Activated T-helper 17 cell treated with anti-CD3 and anti-CD28 coated beads, Interleukin-2, amount 50 U/mL, for 72 hours (primary cell): Measurements from ENCODE around the gene TRAP1. TPM values are rescaled to one million over a fixed set of nuclear protein-coding genes. Genes with fewer than 3 reads are reported as not detected.

ENCODE experiments used
- ATAC-seq: fragments of 150-1000 bp; cut with Tn5 transposase; replicated peaks from 2 replicates; pipeline ENCODE4 v1.10.0; 2021; ENCODE audit warnings: mild to moderate bottlenecking, moderate library complexity
- H3K27ac Mint-ChIP-seq: one replicate; pipeline ENCODE4 v1.8.0; 2022; ENCODE audit warnings: mixed read lengths
- H3K27me3 Mint-ChIP-seq: one replicate; pipeline ENCODE4 v1.8.0; 2022; ENCODE audit warnings: mixed read lengths
- H3K36me3 Mint-ChIP-seq: one replicate; pipeline ENCODE4 v1.8.0; 2022; ENCODE audit warnings: low read depth, mild to moderate bottlenecking, mixed read lengths
- H3K4me1 Mint-ChIP-seq: one replicate; pipeline ENCODE4 v1.8.0; 2022; ENCODE audit warnings: mixed read lengths
- H3K4me3 Mint-ChIP-seq: one replicate; pipeline ENCODE4 v1.8.0; 2022; ENCODE audit warnings: mild to moderate bottlenecking, mixed read lengths
- H3K9me3 Mint-ChIP-seq: one replicate; pipeline ENCODE4 v1.8.0; 2022; ENCODE audit warnings: mixed read lengths
- total RNA-seq, 2 donors: library from RNA; stranded (reverse); gene quantifications; one replicate each; pipeline ENCODE4 v1.2.3, GENCODE V29; 2022

Gene TRAP1
- total RNA-seq = 100 to 1,000 TPM; 124 to 238 TPM

DNA sequence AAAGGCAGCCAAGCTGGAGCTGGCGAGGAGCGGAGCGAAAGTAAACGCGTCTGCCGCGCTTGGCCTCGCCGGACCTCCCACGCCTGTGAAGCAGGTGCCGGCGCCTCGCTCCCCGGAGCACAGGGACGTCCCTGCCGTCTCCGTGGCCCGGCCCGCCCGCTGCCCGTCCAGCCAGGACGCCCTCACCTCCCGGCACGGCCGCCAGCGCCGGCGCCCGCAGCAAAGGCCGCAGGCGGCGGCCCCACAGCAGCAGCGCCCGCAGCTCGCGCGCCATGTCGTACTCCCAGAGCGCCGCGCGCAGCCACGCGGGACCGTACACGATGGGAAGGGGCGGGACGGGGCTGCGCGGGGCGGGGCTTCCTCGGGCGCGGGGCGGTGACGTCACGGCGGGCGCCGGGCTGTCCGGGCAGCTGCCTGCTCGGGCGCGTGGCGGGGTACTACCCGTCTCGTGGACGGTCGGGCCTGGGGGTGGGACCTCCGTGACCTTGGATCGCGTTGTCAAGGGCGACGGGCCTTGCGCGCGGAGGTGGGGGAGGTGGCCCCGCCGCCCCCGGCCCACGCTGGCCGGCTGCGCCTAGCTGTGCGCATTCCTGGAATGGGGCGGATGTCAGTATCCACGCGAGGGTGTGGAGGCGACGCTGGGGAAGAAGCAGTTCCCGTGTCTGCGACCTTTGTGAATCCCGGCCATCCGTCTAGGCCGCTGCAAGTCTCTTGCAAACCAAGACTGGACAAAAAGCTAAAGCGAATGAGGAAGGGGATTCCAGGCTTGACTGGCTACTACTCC lies at the start of gene TRAP1:
TSS of gene TRAP1 (minus strand) at position 290 of the 784 bp plus-strand sequence. CDS start at position 274, 16 bp downstream.
- peak; percentile 96 for ATAC-seq
- Mint-ChIP-seq H3K27ac (peak within 1 kb of the TSS; percentile 88), H3K36me3 (peaks cover 30% of the 10 kb centered on the region), H3K4me1 (peaks cover 22% of the 10 kb centered on the region), H3K4me3 (peak within 1 kb of the TSS; percentile 77), H3K27me3 (no peaks in the 10 kb centered on the region), H3K9me3 (no peaks in the 10 kb centered on the region)

DNA sequence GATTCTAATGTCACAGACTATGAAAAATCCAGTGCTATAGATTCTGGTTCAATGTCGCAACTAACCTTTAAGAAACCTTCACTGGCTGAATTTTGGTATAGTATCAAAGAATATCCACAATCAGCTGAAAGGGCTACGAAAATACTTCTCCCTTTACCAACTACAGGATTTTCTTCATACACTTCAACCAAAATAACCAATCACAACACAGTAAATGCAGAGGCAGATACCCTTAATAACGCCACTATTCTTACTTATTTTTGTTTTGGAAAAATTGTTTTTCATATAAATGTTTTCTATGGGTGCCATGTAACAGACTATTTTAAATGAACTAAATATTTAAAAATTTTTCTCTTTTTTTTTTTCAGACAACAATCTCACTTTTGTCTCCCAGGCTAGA lies 48.9 kb upstream of the TRAP1 start:
- peaks cover 97% of the 10 kb centered on the region for H3K36me3 Mint-ChIP-seq
- no peaks in the 10 kb centered on the region for H3K27me3 Mint-ChIP-seq
- H3K4me1 Mint-ChIP-seq = no peaks in the 10 kb centered on the region
- no peak overlapping the region for H3K27ac Mint-ChIP-seq
- no peak for ATAC-seq
- no peak overlapping the region for H3K4me3 Mint-ChIP-seq
- H3K9me3 Mint-ChIP-seq = no peaks in the 10 kb centered on the region

DNA sequence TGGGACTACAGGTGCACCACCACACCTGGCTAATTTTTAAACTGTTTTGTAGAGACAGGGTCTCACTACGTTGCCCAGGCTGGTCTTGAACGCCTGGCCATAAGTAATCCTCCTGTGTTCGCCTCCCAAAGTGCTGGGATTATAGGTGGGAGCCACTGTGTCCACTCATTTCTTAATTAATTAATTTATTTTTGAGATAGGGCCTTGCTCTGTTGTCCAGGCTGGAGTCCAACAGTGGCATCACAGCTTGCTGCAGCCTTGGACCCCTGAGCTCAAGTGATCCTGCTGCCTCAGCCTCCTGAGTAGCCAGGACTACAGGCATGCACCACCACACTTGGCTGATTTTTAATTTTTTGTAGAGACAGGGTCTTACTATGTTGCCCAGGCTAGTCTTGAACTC lies 47.1 kb upstream of the TRAP1 start:
- ATAC-seq = no peak
- Mint-ChIP-seq H3K4me1 (no peaks in the 10 kb centered on the region), H3K27me3 (no peaks in the 10 kb centered on the region), H3K9me3 (no peaks in the 10 kb centered on the region), H3K27ac (no peak overlapping the region), H3K4me3 (no peak overlapping the region), H3K36me3 (peaks cover 94% of the 10 kb centered on the region)

DNA sequence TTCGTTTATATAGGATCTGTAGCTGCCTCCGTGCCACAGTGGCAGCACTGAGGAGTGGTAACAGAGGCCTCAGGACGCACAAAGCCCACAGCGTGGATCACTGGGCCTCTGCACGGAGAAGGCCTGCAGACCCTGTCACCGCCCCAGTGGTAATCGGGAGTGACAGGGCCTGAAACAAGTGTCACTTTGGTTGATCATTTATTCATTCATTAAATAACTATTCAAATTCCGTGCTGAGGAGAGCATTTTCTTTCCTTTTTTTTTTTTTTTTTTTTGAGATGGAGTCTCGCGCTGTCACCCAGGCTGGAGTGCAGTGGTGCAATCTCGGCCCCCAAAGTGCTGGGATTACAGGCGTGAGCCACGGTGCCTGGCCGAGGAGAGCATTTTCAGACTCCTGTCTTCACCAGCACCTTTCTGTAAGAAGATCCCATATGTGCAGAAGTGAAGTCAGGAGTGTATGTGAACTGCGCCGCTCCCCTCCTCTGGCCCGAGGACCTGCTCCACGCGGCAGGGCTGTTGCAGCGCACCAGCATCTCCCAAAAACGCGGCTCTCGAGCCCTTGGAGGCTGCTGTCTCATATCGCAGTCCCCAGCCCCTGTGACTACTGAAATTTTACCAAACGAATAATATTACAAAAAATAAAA lies 44.9 kb upstream of the TRAP1 start:
- H3K27ac Mint-ChIP-seq = no peak overlapping the region
- H3K9me3 Mint-ChIP-seq = no peaks in the 10 kb centered on the region
- H3K4me3 Mint-ChIP-seq = no peak overlapping the region
- peaks cover 94% of the 10 kb centered on the region for H3K36me3 Mint-ChIP-seq
- H3K4me1 Mint-ChIP-seq = no peaks in the 10 kb centered on the region
- ATAC-seq = no peak
- H3K27me3 Mint-ChIP-seq = no peaks in the 10 kb centered on the region

DNA sequence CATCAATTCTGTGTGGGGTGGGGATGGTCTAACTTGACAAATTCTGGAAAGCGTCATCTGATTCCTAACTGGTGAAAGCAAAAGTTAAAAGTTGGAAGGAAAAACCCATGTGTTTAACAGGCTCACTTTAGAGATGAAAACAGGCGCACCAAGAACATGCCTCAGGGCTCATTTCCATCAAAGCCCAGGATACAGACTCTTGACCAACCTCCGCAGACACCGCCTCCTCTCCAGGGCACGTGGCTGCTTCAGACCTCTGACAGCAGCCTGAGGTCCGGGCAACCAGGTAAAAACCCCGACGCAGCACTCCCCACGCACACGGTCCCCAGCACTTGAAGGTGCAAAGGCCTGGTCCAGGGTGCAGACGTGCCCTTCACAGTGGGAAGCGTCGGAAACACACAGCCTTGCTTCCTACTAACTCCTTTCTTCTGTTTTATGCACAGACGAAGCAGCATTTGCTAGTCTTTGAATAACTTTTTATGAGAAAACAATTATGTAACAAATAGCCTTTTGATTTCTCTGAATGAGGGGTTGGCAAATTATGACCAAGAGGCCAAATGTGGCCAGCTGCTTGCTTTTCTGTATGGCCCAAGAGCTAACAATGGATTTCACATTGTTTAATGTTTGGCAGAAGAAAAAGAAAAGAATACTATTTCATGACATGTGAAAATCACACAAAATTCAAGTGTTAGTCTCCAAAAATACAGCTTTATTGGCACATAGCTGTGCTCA lies 44.2 kb upstream of the TRAP1 start:
- Mint-ChIP-seq H3K27ac (no peak overlapping the region), H3K27me3 (no peaks in the 10 kb centered on the region), H3K9me3 (no peaks in the 10 kb centered on the region), H3K36me3 (peaks cover 94% of the 10 kb centered on the region), H3K4me1 (no peaks in the 10 kb centered on the region), H3K4me3 (no peak overlapping the region)
- no peak for ATAC-seq

DNA sequence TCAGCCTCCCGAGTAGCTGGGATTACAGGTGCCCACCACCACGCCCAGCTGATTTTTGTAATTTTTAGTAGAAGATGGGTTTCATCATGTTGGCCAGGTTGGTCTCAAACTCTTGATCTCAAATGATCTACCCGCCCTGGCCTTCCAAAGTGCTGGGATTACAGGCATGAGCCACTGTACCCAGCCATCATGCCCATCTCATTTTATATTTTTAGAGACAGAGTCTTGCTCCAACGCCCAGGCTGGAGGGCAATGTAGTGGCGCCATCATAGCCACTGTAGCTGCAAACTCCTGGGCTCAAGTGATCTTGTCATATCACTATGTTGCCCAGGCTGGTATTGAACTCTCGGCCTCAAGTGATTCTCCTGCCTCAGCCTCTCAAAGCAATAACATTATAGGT lies 43.2 kb upstream of the TRAP1 start:
- ATAC-seq = no peak
- no peak overlapping the region for H3K4me3 Mint-ChIP-seq
- H3K4me1 Mint-ChIP-seq = no peaks in the 10 kb centered on the region
- H3K27me3 Mint-ChIP-seq = no peaks in the 10 kb centered on the region
- peaks cover 95% of the 10 kb centered on the region for H3K36me3 Mint-ChIP-seq
- H3K27ac Mint-ChIP-seq = no peak overlapping the region
- H3K9me3 Mint-ChIP-seq = no peaks in the 10 kb centered on the region

DNA sequence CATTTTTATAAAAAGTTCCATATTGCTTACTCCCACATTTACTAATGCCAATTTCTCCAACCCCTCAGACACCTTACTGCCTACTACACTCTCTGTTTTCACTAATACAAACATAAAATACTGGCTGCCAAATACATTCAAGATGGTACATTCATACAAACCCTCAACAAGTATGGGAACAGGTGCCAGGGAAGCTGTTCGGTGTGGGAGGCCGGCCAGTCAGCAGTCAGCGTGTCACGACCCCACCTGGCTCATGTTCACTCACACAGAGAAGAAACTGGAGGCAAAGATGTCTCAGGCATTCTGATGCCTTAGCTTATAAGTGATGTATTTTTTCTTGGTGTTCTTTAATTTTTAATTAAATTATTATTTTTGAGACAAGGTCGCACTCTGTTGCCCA lies 42.4 kb upstream of the TRAP1 start:
- no peaks in the 10 kb centered on the region for H3K9me3 Mint-ChIP-seq
- no peaks in the 10 kb centered on the region for H3K4me1 Mint-ChIP-seq
- H3K36me3 Mint-ChIP-seq = peaks cover 96% of the 10 kb centered on the region
- H3K4me3 Mint-ChIP-seq = no peak overlapping the region
- H3K27ac Mint-ChIP-seq = no peak overlapping the region
- no peak for ATAC-seq
- H3K27me3 Mint-ChIP-seq = no peaks in the 10 kb centered on the region

DNA sequence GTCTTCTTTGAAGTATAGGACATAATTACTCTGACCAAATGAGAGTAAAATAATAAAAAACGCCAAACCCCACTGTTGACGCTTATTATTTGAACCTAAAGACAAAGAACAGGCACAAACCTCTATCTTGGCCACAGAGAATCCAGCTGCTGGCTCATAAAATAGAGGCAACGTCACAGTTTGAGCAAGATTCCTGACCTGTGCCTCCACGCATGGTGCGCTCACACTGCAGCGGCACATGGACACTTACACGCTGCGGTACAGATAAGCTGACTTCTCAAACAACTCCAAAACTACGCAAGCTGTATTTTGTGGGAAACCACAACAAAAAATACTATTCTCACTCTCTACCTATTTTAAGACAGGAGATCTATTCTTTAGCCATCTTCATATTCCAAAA lies 38.8 kb upstream of the TRAP1 start:
- H3K27me3 Mint-ChIP-seq = no peaks in the 10 kb centered on the region
- peaks cover 12% of the 10 kb centered on the region for H3K4me1 Mint-ChIP-seq
- no peak overlapping the region for H3K4me3 Mint-ChIP-seq
- H3K9me3 Mint-ChIP-seq = no peaks in the 10 kb centered on the region
- no peak for ATAC-seq
- H3K36me3 Mint-ChIP-seq = peaks cover 94% of the 10 kb centered on the region
- H3K27ac Mint-ChIP-seq = no peak overlapping the region

DNA sequence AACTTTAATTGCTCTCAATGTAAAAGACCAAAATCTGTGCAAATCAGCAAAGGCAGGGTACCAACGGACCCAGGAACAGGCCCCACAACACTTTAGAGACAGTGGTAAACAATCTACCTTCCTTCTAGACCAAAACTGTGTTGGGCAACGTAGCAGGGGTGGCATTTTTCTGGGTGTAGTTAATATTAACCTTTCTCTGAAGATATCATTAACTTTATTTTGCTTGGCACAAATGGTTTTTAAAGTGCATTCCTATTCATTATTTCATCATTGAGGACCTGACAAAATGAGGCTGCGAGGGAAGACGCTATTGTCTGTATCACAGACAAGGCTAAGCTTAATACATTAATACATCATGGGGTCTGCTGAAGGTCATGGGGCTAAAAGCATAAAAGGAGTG lies 37.9 kb upstream of the TRAP1 start:
- no peaks in the 10 kb centered on the region for H3K9me3 Mint-ChIP-seq

DNA sequence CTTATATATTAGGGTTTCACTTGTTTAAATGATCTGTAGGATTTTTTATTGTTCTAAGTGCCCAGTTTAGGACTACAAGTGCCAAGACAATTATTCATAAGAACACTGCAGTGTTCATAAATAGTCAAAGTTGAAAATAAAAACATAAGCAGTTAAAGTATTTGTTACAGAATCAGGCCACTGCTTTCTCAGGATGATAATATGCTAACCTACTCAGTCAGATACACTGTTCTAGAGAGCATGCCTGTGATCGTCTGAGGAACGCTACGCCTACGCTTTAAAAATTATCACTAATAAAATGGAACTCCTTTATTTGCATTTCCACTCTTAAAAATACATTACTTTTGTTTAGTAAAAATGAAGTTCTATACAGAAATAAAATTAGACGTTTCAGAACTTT lies 37.4 kb upstream of the TRAP1 start:
- Mint-ChIP-seq H3K27ac (no peak overlapping the region), H3K4me1 (peaks cover 21% of the 10 kb centered on the region), H3K9me3 (no peaks in the 10 kb centered on the region), H3K27me3 (no peaks in the 10 kb centered on the region), H3K4me3 (no peak overlapping the region), H3K36me3 (peaks cover 94% of the 10 kb centered on the region)
- ATAC-seq = no peak

More for the DNA sequence above, 37.9 kb upstream of the TRAP1 start:
- Mint-ChIP-seq H3K4me1 (peaks cover 16% of the 10 kb centered on the region), H3K27me3 (no peaks in the 10 kb centered on the region), H3K4me3 (no peak overlapping the region), H3K27ac (no peak overlapping the region), H3K36me3 (peaks cover 92% of the 10 kb centered on the region)
- no peak for ATAC-seq

DNA sequence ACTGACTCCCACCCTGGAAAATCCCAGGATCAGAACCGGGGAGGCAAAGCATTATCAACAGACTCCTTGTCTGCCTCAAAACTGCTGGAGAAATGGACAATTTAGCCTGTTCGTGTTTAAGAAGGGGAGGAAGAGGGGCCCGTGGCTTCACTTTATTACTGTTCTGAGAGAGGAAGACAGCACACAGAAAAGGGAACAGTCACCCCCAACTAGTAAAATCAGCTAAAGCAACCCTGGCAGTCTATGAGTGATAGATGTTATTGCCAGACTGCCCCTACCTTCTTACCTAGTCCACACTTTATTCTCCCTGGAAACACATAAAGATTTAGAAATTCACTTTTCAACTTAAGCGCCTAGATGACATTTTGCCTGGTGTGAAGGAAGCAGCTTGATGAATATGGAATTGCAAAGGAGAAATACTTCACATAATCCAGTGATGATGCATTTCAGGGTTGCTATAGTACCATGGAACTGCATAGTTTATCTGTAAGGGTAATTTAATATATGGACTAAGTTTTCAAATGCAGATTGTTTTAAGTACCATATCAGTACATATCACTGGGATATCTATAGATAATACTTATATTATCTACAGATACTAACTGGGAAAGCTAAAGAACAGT lies 36.9 kb upstream of the TRAP1 start:
- Mint-ChIP-seq H3K27me3 (no peaks in the 10 kb centered on the region), H3K9me3 (no peaks in the 10 kb centered on the region), H3K27ac (no peak overlapping the region), H3K4me1 (peaks cover 21% of the 10 kb centered on the region), H3K4me3 (no peak overlapping the region), H3K36me3 (peaks cover 94% of the 10 kb centered on the region)
- ATAC-seq = no peak

DNA sequence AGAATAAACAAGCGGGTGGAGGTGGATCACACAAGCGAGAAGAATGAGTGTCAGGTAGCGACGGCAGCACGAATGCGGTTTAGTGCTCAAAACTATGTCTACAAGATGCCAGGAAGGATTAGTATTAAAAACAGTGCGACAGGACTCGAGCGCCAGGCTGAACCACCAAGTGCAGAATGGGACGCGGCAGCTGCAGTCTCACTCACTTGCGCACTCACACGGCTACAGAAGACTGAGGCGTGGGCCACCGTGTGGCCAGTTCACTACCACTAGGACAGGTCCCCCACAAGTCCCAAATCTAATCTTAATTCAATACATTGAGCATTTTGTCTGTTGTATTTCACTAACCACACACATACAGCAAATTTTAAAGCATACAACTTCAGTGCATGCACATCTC lies 35.7 kb upstream of the TRAP1 start:
- Mint-ChIP-seq H3K4me1 (peaks cover 21% of the 10 kb centered on the region), H3K4me3 (no peak overlapping the region), H3K9me3 (no peaks in the 10 kb centered on the region), H3K36me3 (peaks cover 94% of the 10 kb centered on the region), H3K27me3 (no peaks in the 10 kb centered on the region), H3K27ac (peak overlapping the region; percentile 43)
- ATAC-seq = no peak

DNA sequence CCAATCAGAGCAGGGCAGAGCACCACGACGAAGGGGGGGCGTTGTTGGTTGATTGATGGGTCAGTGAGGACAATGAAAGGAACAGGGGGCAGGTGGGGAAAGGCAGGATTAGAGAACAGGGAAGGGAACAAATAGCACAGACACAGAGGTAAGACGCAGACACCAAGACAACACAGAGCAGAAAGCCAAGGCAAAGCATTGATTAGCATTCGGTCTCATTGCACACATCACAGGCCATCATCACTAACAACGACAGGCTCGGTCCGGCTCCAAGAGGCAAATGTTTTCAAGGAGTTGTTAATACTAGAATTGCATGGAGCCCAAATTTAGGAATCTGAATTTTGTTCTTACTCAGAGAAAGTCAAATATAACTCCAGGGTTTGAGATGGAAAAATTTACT lies 34.6 kb upstream of the TRAP1 start:
- Mint-ChIP-seq H3K27me3 (no peaks in the 10 kb centered on the region), H3K27ac (peak overlapping the region; percentile 58), H3K9me3 (no peaks in the 10 kb centered on the region), H3K36me3 (peaks cover 94% of the 10 kb centered on the region), H3K4me3 (no peak overlapping the region), H3K4me1 (peaks cover 21% of the 10 kb centered on the region)
- ATAC-seq = no peak

DNA sequence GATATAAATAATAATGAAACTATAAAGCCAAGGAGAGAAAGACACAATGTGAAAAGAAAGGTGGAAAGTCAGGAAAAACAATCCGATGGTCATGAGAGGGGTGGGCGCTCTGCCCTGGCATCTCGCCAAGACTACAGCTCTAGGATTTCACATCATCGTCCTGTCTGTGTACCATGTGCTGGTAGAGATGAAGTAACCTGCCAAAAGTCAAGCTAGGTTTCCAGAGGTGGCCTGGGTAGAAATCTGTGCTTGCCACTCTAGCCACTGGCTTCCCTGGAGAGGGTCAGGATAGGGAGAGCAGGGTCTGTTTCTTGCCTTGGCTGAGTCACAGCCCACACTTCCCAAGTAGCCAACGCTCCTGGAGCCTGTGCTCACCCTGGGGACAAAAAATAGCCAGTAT lies 31.0 kb upstream of the TRAP1 start:
- no peak overlapping the region for H3K4me3 Mint-ChIP-seq
- H3K4me1 Mint-ChIP-seq = peaks cover 21% of the 10 kb centered on the region
- no peaks in the 10 kb centered on the region for H3K27me3 Mint-ChIP-seq
- ATAC-seq = no peak
- H3K36me3 Mint-ChIP-seq = peaks cover 94% of the 10 kb centered on the region
- H3K27ac Mint-ChIP-seq = no peak overlapping the region
- no peaks in the 10 kb centered on the region for H3K9me3 Mint-ChIP-seq
